A549 (cell line): Measurements from ENCODE around the gene MSMO1. TPM values are rescaled to one million over a fixed set of nuclear protein-coding genes. Genes with fewer than 3 reads are reported as not detected.

Experiments
- ATAC-seq, 2 experiments: fragments of 200-7000 bp in 1 of 2; fragments of >200 bp in 1 of 2; cut with Nextera tagmentation in 1 of 2; cut with Tn5 transposase in 1 of 2; 3 replicates each; pipeline versions ENCODE4 v1.8.0 to v1.9.1; 2018 to 2020; ENCODE audit warnings: mild to moderate bottlenecking in 1 of 2, moderate library complexity in 1 of 2
- CTCF ChIA-PET: fragments of 300-600 bp; sonication (Branson Sonifier 250); formaldehyde crosslinking; extraction: SDS; loops from one replicate; lab custom pipeline; 2021; ENCODE audit warnings: antibody characterized with exemption, inconsistent platforms; lab: Yijun Ruan, JAX
- POLR2A ChIA-PET: fragments of 350-600 bp; formaldehyde crosslinking; extraction: SDS; loops from one replicate; lab custom pipeline; 2021; ENCODE audit warnings: antibody characterized with exemption, inconsistent platforms; lab: Yijun Ruan, JAX
- DNase-seq, 2 experiments: peaks; one replicate each; pipeline versions ENCODE4 v3.0.0 to v3.0.0-alpha.2; 2011 to 2016; ENCODE audit warnings: low read depth in 1 of 2, low spot score in 1 of 2
- FAIRE-seq: peaks from 2 replicates; lab custom pipeline; 2011; peaks lifted over from hg19 to GRCh38; lab: Jason Lieb, UNC
- H3K27ac ChIP-seq, 2 experiments: fragments of >200 bp; sonication (Bioruptor Twin); formaldehyde crosslinking; 3 replicates each; pipeline ENCODE4 v1.5.1; 2016 to 2017
- H3K4me1 ChIP-seq: fragments of >200 bp; sonication (Bioruptor Twin); formaldehyde crosslinking; 3 replicates; pipeline ENCODE4 v1.6.1; 2016
- H3K4me2 ChIP-seq: fragments of >200 bp; sonication (Bioruptor Twin); formaldehyde crosslinking; 3 replicates; pipeline ENCODE4 v1.6.1; 2016
- H3K4me3 ChIP-seq: fragments of >200 bp; sonication (Bioruptor Twin); formaldehyde crosslinking; 3 replicates; pipeline ENCODE4 v1.5.1; 2016
- H3K9me3 ChIP-seq: fragments of >200 bp; sonication (Bioruptor Twin); formaldehyde crosslinking; 3 replicates; pipeline ENCODE4 v1.6.1; 2016
- BCL3 ChIP-seq: fragments of >200 bp; sonication (Bioruptor Twin); formaldehyde crosslinking; IDR thresholded peaks from 3 replicates; pipeline ENCODE4 v1.6.1; 2016
- CBX2 ChIP-seq: fragments of 200-600 bp; sonication (generic); IDR thresholded peaks from 2 replicates; pipeline ENCODE4 v1.6.1; 2016; ENCODE audit warnings: low read depth, mild to moderate bottlenecking, borderline replicate concordance
- CHD2 ChIP-seq: fragments of 150-350 bp; IDR thresholded peaks from 2 replicates; pipeline ENCODE4 v1.6.1; 2014; ENCODE audit warnings: low read length; ENCODE audit not compliant: partially characterized antibody
- ELK1 ChIP-seq: fragments of 150-350 bp; IDR thresholded peaks from 2 replicates; pipeline ENCODE4 v1.6.1; 2014; ENCODE audit warnings: low read depth, mild to moderate bottlenecking, low read length
- EP300 ChIP-seq, 2 experiments: fragments of >200 bp; sonication (Bioruptor Twin); formaldehyde crosslinking; IDR thresholded peaks; 2 replicates in 1 of 2; 3 replicates in 1 of 2; pipeline ENCODE4 v1.6.1; 2016 to 2017
- ESRRA ChIP-seq: fragments of 150-350 bp; IDR thresholded peaks from 2 replicates; pipeline ENCODE4 v1.6.1; 2014; ENCODE audit warnings: mild to moderate bottlenecking, low read length, borderline replicate concordance
- FOSB ChIP-seq: fragments of 250-450 bp; sonication (Bioruptor Pico); IDR thresholded peaks from 2 replicates; pipeline ENCODE4 v1.5.0; 2020; ENCODE audit warnings: mild to moderate bottlenecking, moderate library complexity
- FOSL2 ChIP-seq, 2 experiments: fragments of 450-650 bp in 1 of 2; fragments of >200 bp in 1 of 2; sonication (Bioruptor Twin) in 1 of 2; formaldehyde crosslinking; IDR thresholded peaks; 2 replicates each; pipeline versions ENCODE4 v1.5.0 to v1.6.1; 2016 to 2020; ENCODE audit warnings: mild to moderate bottlenecking in 1 of 2, moderate library complexity in 1 of 2
- FOXS1 ChIP-seq: fragments of 250-450 bp; sonication (Bioruptor Pico); IDR thresholded peaks from 2 replicates; pipeline ENCODE4 v1.5.0; 2020; ENCODE audit warnings: mild to moderate bottlenecking, moderate library complexity
- HMGXB4 ChIP-seq: fragments of 250-450 bp; sonication (Bioruptor Pico); IDR thresholded peaks from 2 replicates; pipeline ENCODE4 v1.5.0; 2021; ENCODE audit warnings: mild to moderate bottlenecking, moderate library complexity, borderline replicate concordance
- HOXB5 ChIP-seq: fragments of 250-450 bp; sonication (Bioruptor Pico); IDR thresholded peaks from 2 replicates; pipeline ENCODE4 v1.5.0; 2020; ENCODE audit warnings: mild to moderate bottlenecking, moderate library complexity
- JUN ChIP-seq, 2 experiments: fragments of >200 bp; sonication (Bioruptor Twin); formaldehyde crosslinking; IDR thresholded peaks; 2 replicates in 1 of 2; 3 replicates in 1 of 2; pipeline ENCODE4 v1.6.1; 2016 to 2017
- JUNB ChIP-seq: fragments of >200 bp; sonication (Bioruptor Twin); formaldehyde crosslinking; IDR thresholded peaks from 2 replicates; pipeline ENCODE4 v1.6.1; 2016
- KDM1A ChIP-seq: fragments of 200-600 bp; sonication (generic); IDR thresholded peaks from 2 replicates; pipeline ENCODE4 v1.6.1; 2016; ENCODE audit warnings: low read depth, mild to moderate bottlenecking
- MAFK ChIP-seq: fragments of 450-650 bp; IDR thresholded peaks from 2 replicates; pipeline ENCODE4 v1.6.1; 2014; ENCODE audit not compliant: partially characterized antibody
- MAZ ChIP-seq: fragments of 150-350 bp; IDR thresholded peaks from 2 replicates; pipeline ENCODE4 v1.6.1; 2014; ENCODE audit warnings: antibody characterized with exemption, low read depth, low read length, borderline replicate concordance
- MYC ChIP-seq: IDR thresholded peaks from 2 replicates; pipeline ENCODE4 v1.6.1; 2012; ENCODE audit warnings: mild to moderate bottlenecking, inconsistent platforms, low read length, improper control_type of control experiment, borderline replicate concordance
- NPAS2 ChIP-seq: fragments of 250-450 bp; sonication (Bioruptor Pico); IDR thresholded peaks from 2 replicates; pipeline ENCODE4 v1.8.0; 2022; ENCODE audit warnings: mild to moderate bottlenecking, moderate library complexity, borderline replicate concordance
- POLR2A ChIP-seq: IDR thresholded peaks from 2 replicates; pipeline ENCODE4 v1.6.1; 2012; ENCODE audit warnings: mild to moderate bottlenecking, low read length
- POLR2AphosphoS2 ChIP-seq: conservative IDR thresholded peaks from 2 replicates; pipeline ENCODE4 v1.6.1; 2012; ENCODE audit warnings: low read length, improper control_type of control experiment, inconsistent platforms
- RAD21 ChIP-seq, 2 experiments: fragments of >200 bp in 1 of 2; sonication (Bioruptor Twin) in 1 of 2; formaldehyde crosslinking in 1 of 2; IDR thresholded peaks in 1 of 2; conservative IDR thresholded peaks in 1 of 2; 2 replicates in 1 of 2; 3 replicates in 1 of 2; pipeline ENCODE4 v1.6.1; 2012 to 2018; ENCODE audit warnings: inconsistent platforms in 1 of 2
- REST ChIP-seq: fragments of 200-600 bp; sonication (generic); IDR thresholded peaks from 2 replicates; pipeline ENCODE4 v1.6.1; 2016; ENCODE audit warnings: antibody characterized with exemption, mild to moderate bottlenecking, moderate library complexity
- SMC3 ChIP-seq: fragments of >200 bp; sonication (Bioruptor Twin); formaldehyde crosslinking; IDR thresholded peaks from 3 replicates; pipeline ENCODE4 v1.6.1; 2018; ENCODE audit warnings: inconsistent platforms
- SREBF2 ChIP-seq: fragments of 450-650 bp; IDR thresholded peaks from 2 replicates; pipeline ENCODE4 v1.6.1; 2014; ENCODE audit warnings: mild to moderate bottlenecking, moderate library complexity
- USF2 ChIP-seq: fragments of 450-650 bp; IDR thresholded peaks from 2 replicates; pipeline ENCODE4 v1.6.1; 2014; ENCODE audit warnings: antibody characterized with exemption
- WGBS: methylation state at CpG from one replicate; pipeline ENCODE4 v1.1.6; 2017; ENCODE audit errors: missing lambda C conversion rate; 5-methylcytosine and 5-hydroxymethylcytosine counted together
- polyA plus RNA-seq, 4 experiments: library from polyadenylated mRNA; depleted of rRNA in 3 of 4; stranded (reverse); fragments of >200 nt; fragmentation: RNase III in 1 of 4; extraction: RNeasy Plus Mini Kit Qiagen cat#74134 plus additional on column Dnase treatment in 1 of 4; gene quantifications; 2 replicates in 3 of 4; 3 replicates in 1 of 4; pipeline ENCODE4 v1.2.3, GENCODE V29; 2011 to 2017

MSMO1 gene
- polyA plus RNA-seq, 2 of the 4 experiments (the other 2 are of a cell fraction), result 32.3 to 37.2 TPM

- no peak for TF ChIP-seq REST
- TF ChIP-seq MAZ, result no peak
- no peak for TF ChIP-seq SREBF2
- TF ChIP-seq HOXB5 (CRISPR knock-in tag), result no peak
- TF ChIP-seq EP300 (IDR thresholded peaks at IDR 0.05), result no peak
These were observed 15.0 kb upstream of the MSMO1 start (continued) for GRCh38 chr4:165312506-165312905.

GRCh38 chr4:165319030-165319429, 8.4 kb upstream of the MSMO1 start:
- no peak overlapping the region for H3K4me3 ChIP-seq
- ChIA-PET POLR2A (no interaction called here), CTCF (interaction anchor here (1.4 kb wide), 1 partner anchor 188 kb away, joined by 4 read pairs; no protein-coding TSS in a partner anchor)
- TF ChIP-seq BCL3, result no peak
- no peak for TF ChIP-seq SREBF2
- no peak for TF ChIP-seq KDM1A
- TF ChIP-seq FOXS1 (CRISPR knock-in tag), result no peak
- TF ChIP-seq CHD2, result no peak
- no peak for TF ChIP-seq POLR2A
- no peak for TF ChIP-seq ESRRA
- no peaks in the 10 kb centered on the region for H3K9me3 ChIP-seq
- no peak for DNase-seq
- WGBS, result 95% methylated on average over 5 of the region's 5 CpGs
- no peak overlapping the region for H3K4me2 ChIP-seq
- H3K4me1 ChIP-seq, result no peaks in the 10 kb centered on the region
- no peak for FAIRE-seq
- no peak overlapping the region for H3K27ac ChIP-seq
- no peak for ATAC-seq

- CTCF ChIA-PET, result interaction anchor here (0.7 to 1.4 kb wide), 2 partner anchors 24 to 188 kb away, joined by 4 read pairs; no protein-coding TSS in a partner anchor
- POLR2A ChIA-PET, result no interaction called here
- WGBS, result 93% methylated on average over 5 of the region's 5 CpGs
- Histone ChIP-seq H3K4me1 (no peaks in the 10 kb centered on the region), H3K4me3 (no peak overlapping the region), H3K4me2 (no peak overlapping the region), H3K9me3 (no peaks in the 10 kb centered on the region), H3K27ac (no peak overlapping the region)
- no peak for TF ChIP-seq FOSL2 (IDR thresholded peaks at IDR 0.05)
- no peak for TF ChIP-seq FOSL2 (CRISPR knock-in tag; IDR thresholded peaks at IDR 0.05)
- TF ChIP-seq POLR2AphosphoS2, result no peak
- no peak for TF ChIP-seq KDM1A
- TF ChIP-seq JUNB, result no peak
- no peak for TF ChIP-seq MYC
- no peak for TF ChIP-seq MAFK
- no peak for TF ChIP-seq HOXB5 (CRISPR knock-in tag)
- TF ChIP-seq EP300 (IDR thresholded peaks at IDR 0.05), result no peak
- no peak for TF ChIP-seq ESRRA
- no peak for TF ChIP-seq USF2
- no peak for TF ChIP-seq RAD21 (conservative IDR thresholded peaks at IDR 0.05 in 1 of 2, IDR thresholded peaks at IDR 0.05 in 1 of 2)
- TF ChIP-seq SMC3, result no peak
- no peak for TF ChIP-seq NPAS2
- no peak for TF ChIP-seq HMGXB4
- TF ChIP-seq CBX2, result no peak
- TF ChIP-seq ELK1, result no peak
- no peak for TF ChIP-seq JUN (IDR thresholded peaks at IDR 0.05)
- TF ChIP-seq FOSB (CRISPR knock-in tag), result no peak
- ATAC-seq, result no peak
- DNase-seq, result no peak
- FAIRE-seq, result no peak
These were observed 8.0 kb upstream of the MSMO1 start for GRCh38 chr4:165319509-165319908.
